Breast epithelium (tissue), 4 donors: ENCODE results near the gene NEK11. TPM values are rescaled to one million over a fixed set of nuclear protein-coding genes. Genes with fewer than 3 reads are reported as not detected.

ENCODE experiments used
- DNase-seq, 2 donors: peaks; one replicate each; pipeline ENCODE4 v3.0.0-alpha.2; 2019; ENCODE audit warnings: low spot score in 2 of 2
- H3K27ac ChIP-seq, 2 donors: fragments of 200-600 bp; sonication (generic) in 1 of 2; one replicate each; pipeline ENCODE4 v1.5.1; 2016 to 2019; ENCODE audit warnings: mild to moderate bottlenecking in 1 of 2
- H3K27me3 ChIP-seq, 2 donors: fragments of 200-600 bp; sonication (generic) in 1 of 2; one replicate each; pipeline versions ENCODE4 v1.5.1 to v1.6.0; 2017 to 2019; ENCODE audit warnings: control low read depth in 1 of 2, mild to moderate bottlenecking in 1 of 2
- H3K36me3 ChIP-seq: fragments of 200-600 bp; one replicate; pipeline ENCODE4 v1.5.1; 2019
- H3K4me1 ChIP-seq, 2 donors: fragments of 200-600 bp; sonication (generic); one replicate each; pipeline ENCODE4 v1.5.1; 2016 to 2019; ENCODE audit warnings: control low read depth in 1 of 2
- H3K4me3 ChIP-seq, 3 donors: fragments of 200-600 bp; sonication (generic); 1 replicate in 2 of 3; 2 replicates in 1 of 3; pipeline ENCODE4 v1.5.1; 2016 to 2019; ENCODE audit warnings: mild to moderate bottlenecking in 3 of 3, moderate library complexity in 2 of 3
- H3K9me3 ChIP-seq, 2 donors: fragments of 200-600 bp; sonication (generic) in 1 of 2; one replicate each; pipeline ENCODE4 v1.5.1; 2016 to 2019; ENCODE audit warnings: control low read depth in 1 of 2
- POLR2A ChIP-seq: fragments of 450-650 bp; IDR thresholded peaks from one replicate; pipeline ENCODE4 v1.6.1; 2016; ENCODE audit warnings: antibody characterized with exemption, mild to moderate bottlenecking, moderate library complexity
- POLR2AphosphoS5 ChIP-seq, 3 donors: sonication (generic); formaldehyde crosslinking; IDR thresholded peaks; one replicate each; pipeline ENCODE4 v1.6.1; 2017; ENCODE audit warnings: antibody characterized with exemption in 3 of 3
- intact Hi-C: fragments of 100-400 bp; cut with DNase I; formaldehyde crosslinking; loops from one replicate; pipeline ENCODE4 v1.15.1; 2023; ENCODE audit warnings: low total_unique reads
- total RNA-seq, 3 donors: library from RNA; depleted of rRNA; stranded (reverse); fragments of >200 nt; gene quantifications; one replicate each; pipeline ENCODE4 v1.1.0, GENCODE V29; 2016
- TF ChIP-seq, protein P1 (sequence below), 3 donors: fragments of 450-650 bp; IDR thresholded peaks; one replicate each; pipeline ENCODE4 v1.5.1; 2016 to 2017; ENCODE audit warnings: antibody characterized with exemption in 3 of 3, mild to moderate bottlenecking in 3 of 3, moderate library complexity in 3 of 3

Gene NEK11
- total RNA-seq, 3 donors from 2014 or later = 7.4 to 18.3 (median 16.4) TPM

DNA sequence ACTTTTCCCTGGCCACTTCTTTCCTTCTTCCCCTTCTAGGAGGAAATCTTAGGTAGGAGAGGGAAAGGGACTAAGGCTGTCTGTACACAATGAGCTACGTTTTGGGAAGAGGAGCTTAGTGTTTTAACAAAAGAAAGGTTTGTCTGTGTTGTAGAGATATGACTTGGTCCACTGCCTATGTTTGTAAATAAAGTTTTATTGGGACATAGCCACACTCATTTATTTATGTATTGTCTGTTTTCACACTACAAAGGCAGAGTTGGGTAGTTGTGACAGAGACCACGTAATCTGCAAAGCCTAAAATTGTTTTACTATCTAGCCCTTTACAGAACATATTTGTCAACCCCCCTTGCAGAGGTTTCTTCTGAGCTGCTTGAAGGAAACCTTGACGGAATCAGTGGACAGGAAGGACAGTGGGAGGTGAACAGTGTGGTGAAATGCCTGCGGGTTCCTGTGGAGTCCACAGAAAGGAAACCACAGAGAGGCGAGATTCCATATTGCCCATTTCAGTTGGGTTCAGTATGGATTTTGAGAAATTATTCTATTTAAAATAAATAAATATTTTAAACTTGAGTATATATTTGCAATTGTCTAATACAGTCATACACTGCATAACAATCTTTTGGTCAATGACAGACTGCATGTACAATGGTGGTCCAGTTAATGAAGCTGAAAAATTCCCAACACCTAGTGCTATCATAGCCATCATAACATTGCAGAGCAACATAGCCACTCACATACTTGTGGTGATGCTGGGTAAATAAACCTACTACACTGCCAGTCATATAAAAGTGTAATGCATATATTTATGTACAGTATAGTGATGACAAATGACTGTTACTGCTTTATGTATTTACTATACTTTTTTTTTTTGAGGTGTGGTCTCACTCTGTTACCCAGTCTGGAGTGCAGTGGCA lies 197.0 kb downstream of the NEK11 start:
- intact Hi-C loops = no loop called here
- Histone ChIP-seq H3K27me3 (no peaks in the 10 kb centered on the region), H3K4me3 (no peak overlapping the region), H3K9me3 (no peaks in the 10 kb centered on the region), H3K36me3 (no peaks in the 10 kb centered on the region), H3K27ac (no peak overlapping the region), H3K4me1 (no peaks in the 10 kb centered on the region)
- no peak for TF ChIP-seq POLR2A
- TF ChIP-seq, protein P1, sequence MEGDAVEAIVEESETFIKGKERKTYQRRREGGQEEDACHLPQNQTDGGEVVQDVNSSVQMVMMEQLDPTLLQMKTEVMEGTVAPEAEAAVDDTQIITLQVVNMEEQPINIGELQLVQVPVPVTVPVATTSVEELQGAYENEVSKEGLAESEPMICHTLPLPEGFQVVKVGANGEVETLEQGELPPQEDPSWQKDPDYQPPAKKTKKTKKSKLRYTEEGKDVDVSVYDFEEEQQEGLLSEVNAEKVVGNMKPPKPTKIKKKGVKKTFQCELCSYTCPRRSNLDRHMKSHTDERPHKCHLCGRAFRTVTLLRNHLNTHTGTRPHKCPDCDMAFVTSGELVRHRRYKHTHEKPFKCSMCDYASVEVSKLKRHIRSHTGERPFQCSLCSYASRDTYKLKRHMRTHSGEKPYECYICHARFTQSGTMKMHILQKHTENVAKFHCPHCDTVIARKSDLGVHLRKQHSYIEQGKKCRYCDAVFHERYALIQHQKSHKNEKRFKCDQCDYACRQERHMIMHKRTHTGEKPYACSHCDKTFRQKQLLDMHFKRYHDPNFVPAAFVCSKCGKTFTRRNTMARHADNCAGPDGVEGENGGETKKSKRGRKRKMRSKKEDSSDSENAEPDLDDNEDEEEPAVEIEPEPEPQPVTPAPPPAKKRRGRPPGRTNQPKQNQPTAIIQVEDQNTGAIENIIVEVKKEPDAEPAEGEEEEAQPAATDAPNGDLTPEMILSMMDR (IDR thresholded peaks at IDR 0.05) = no peak
- no peak for TF ChIP-seq POLR2AphosphoS5 (IDR thresholded peaks at IDR 0.05)
- no peak for DNase-seq

DNA sequence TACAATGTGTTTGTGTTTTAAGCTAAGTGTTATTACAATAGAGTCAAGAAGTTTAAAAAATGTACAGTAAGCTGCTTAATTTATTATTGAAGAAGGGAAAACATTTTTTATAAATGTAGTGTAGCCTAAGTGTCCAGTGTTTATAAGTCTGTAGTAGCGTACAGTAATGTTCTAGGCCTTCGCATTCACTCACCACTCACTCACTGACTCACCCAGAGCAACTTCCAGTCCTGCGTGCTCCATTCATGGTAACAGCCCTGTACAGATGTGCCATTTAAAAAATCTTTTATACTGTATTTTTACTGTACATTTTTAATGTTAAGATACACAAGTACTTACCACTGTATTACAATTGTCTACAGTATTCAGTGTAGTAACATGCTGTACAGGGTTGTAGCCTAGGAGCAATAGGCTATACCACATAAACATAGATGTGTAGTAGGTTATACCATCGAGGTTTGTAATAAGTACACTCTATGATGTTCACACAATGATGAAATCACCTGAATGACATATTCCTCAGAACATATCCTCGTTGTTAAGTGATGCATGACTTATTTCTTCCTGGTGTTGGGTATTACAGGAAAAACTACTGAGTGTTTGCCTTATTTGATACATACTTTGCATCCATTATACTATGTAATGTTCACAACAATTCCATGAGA lies 198.3 kb downstream of the NEK11 start:
- Histone ChIP-seq H3K4me3 (no peak overlapping the region), H3K9me3 (no peaks in the 10 kb centered on the region), H3K27me3 (no peaks in the 10 kb centered on the region), H3K36me3 (no peaks in the 10 kb centered on the region), H3K4me1 (no peaks in the 10 kb centered on the region), H3K27ac (no peak overlapping the region)
- no peak for TF ChIP-seq POLR2AphosphoS5 (IDR thresholded peaks at IDR 0.05)
- TF ChIP-seq, protein P1 (IDR thresholded peaks at IDR 0.05) = no peak
- TF ChIP-seq POLR2A = no peak
- intact Hi-C loops = no loop called here
- DNase-seq = no peak

DNA sequence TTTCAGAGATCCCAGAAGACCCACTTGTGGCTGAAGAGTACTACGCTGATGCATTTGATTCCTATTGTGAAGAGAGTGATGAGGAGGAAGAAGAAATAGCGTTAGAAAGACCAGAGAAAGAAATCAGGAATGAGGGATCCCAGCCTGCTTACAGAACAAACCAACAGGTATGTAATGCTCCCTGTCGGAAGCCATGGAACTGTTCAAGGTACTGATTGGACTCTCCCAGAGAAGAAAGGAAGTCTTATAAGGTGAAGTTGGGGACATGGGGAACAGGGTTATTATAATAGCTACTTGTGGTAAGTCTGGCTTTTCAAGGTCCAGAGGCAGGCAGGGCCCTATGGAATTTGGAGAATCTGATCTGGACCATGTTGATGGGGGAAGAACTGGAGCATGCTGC lies 201.8 kb downstream of the NEK11 start:
- no peaks in the 10 kb centered on the region for H3K9me3 ChIP-seq
- no peaks in the 10 kb centered on the region for H3K36me3 ChIP-seq
- intact Hi-C loops = no loop called here
- no peak overlapping the region for H3K27ac ChIP-seq
- DNase-seq = no peak
- H3K4me1 ChIP-seq = no peaks in the 10 kb centered on the region
- no peak for TF ChIP-seq POLR2A
- TF ChIP-seq POLR2AphosphoS5 (IDR thresholded peaks at IDR 0.05) = no peak
- TF ChIP-seq, protein P1 (IDR thresholded peaks at IDR 0.05) = no peak
- no peak overlapping the region for H3K4me3 ChIP-seq
- no peaks in the 10 kb centered on the region for H3K27me3 ChIP-seq

DNA sequence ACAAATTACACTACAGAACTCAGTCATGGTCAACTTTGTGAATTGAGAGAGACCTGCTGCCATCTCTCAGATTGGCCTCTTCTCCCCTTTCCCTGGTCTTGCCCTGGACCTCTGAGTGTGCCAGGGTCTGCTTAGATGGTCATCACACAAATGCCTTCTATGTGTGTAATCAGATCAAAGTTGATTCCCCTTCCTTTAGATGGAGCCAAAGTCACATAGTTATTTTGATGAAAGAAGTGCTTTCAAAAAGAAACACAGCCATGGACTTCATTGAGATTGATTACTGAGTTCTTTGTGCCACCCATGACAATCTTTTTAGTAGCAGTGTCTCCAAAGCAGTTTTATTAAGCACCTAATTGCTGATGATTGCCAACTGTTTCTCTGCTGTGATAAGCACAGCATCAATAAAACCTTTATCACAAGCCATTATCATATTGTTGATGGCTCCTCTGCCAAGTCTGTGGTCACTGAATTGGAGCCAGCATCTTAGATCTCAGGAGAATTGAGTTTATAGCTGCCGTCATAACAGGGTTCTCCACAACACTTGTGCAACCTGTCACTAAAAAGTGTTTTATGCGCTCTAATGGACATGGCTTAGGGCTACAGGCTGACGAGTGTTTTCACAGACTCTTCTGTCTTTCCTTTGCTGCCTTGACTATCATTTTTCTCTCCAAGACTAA lies 205.2 kb downstream of the NEK11 start:
- Histone ChIP-seq H3K9me3 (no peaks in the 10 kb centered on the region), H3K4me1 (no peaks in the 10 kb centered on the region), H3K4me3 (no peak overlapping the region), H3K27me3 (no peaks in the 10 kb centered on the region), H3K36me3 (no peaks in the 10 kb centered on the region), H3K27ac (no peak overlapping the region)
- intact Hi-C loops = no loop called here
- DNase-seq = no peak
- TF ChIP-seq POLR2AphosphoS5 (IDR thresholded peaks at IDR 0.05) (no peak), POLR2A (no peak)
- TF ChIP-seq, protein P1 (IDR thresholded peaks at IDR 0.05) = no peak
